ENCODE data around the gene DQX1. TPM values are rescaled to one million over a fixed set of nuclear protein-coding genes. Genes with fewer than 3 reads are reported as not detected.
A peak's percentile ranks its signal among the peaks of the same experiment; 100 is the strongest.

DQX1 gene
- total and polyA plus RNA-seq, 4 donors, result 0.05 to 1.0 (median 0.08) TPM; not detected in 1

DNA sequence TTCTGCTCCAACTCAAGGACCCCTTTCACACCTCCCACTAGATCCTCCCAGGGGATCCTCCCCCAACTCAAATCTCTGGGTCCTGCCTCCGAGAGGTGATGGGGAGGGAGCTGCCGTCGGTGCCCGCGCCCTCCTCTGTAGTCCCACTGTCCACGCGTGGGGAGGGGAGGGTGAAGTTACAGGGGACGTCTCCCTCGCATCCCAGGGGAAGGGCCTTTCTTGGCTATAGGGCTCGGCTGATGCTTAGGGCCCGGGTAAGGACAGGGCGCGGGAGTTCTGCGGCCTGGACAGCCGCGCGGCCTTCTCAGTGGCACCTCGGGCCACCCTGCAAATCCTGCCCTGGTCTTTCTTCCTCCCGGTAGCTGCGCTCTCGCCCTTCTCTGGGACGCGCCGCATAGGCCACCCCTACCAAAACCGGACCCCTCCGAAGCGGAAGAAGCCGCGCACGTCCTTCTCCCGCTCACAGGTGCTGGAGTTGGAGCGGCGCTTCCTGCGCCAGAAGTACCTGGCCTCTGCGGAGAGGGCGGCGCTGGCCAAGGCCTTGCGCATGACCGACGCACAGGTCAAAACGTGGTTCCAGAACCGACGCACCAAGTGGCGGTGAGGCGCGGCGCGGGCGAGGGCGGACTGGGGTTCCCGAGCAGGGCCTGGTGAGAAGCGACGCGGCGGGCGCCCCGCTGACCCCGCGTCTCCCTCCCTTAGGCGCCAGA is 10.6 kb downstream of the DQX1 start:
- DNase-seq (ENCODE audit: low spot score), result no peak

DNA sequence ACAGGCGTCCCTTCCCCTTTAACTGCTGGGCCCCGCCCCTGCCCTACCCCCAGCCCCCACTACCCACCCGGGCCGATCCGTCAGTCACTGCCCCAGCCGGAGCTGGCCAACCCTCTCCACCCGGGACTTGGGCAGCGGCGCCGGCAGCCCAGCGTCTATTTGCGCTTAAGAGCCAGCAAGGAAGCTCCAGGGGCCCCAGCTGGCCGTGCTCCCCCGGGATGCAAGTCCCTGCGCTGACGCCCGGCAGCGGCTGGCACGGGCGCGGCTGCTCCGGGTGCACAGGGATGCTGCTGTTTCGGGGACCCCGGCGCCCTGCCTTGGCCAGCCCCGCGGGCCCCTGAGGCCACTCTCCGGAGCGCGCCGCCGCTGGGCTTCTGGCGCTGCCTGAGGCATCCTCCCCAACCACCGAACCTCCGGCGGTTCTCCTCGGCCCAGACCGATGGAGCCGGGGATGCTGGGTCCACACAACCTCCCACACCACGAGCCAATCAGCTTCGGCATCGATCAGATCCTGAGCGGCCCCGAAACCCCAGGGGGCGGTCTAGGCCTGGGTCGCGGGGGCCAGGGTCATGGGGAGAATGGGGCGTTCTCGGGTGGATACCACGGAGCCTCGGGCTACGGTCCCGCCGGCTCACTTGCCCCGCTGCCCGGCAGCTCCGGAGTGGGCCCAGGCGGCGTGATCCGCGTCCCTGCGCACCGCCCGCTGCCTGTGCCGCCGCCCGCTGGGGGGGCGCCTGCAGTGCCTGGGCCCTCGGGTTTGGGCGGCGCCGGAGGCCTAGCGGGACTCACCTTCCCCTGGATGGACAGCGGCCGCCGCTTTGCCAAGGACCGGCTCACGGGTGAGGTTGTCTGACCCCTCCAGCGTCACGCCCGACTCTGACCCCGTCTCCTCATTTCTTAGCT is 11.4 kb downstream of the DQX1 start, which contains the start of gene TLX2:
TLX2 (plus strand) TSS at position 83 of the 903 bp plus-strand sequence; CDS start at position 440, 357 bp downstream.
- H3K4me3 ChIP-seq (ENCODE audit: low read depth in 1 of 3, low read length in 3 of 3), result peak within 1 kb of the TSS in 1 of 3 donors; percentile 22
- no peak for TF ChIP-seq NR2F2 (IDR thresholded peaks at IDR 0.05)
- no peak for TF ChIP-seq YY1 (IDR thresholded peaks at IDR 0.05)
- TF ChIP-seq FOXA2 (IDR thresholded peaks at IDR 0.05), result no peak
- TF ChIP-seq JUND (IDR thresholded peaks at IDR 0.05), result no peak
- TF ChIP-seq, protein P1, sequence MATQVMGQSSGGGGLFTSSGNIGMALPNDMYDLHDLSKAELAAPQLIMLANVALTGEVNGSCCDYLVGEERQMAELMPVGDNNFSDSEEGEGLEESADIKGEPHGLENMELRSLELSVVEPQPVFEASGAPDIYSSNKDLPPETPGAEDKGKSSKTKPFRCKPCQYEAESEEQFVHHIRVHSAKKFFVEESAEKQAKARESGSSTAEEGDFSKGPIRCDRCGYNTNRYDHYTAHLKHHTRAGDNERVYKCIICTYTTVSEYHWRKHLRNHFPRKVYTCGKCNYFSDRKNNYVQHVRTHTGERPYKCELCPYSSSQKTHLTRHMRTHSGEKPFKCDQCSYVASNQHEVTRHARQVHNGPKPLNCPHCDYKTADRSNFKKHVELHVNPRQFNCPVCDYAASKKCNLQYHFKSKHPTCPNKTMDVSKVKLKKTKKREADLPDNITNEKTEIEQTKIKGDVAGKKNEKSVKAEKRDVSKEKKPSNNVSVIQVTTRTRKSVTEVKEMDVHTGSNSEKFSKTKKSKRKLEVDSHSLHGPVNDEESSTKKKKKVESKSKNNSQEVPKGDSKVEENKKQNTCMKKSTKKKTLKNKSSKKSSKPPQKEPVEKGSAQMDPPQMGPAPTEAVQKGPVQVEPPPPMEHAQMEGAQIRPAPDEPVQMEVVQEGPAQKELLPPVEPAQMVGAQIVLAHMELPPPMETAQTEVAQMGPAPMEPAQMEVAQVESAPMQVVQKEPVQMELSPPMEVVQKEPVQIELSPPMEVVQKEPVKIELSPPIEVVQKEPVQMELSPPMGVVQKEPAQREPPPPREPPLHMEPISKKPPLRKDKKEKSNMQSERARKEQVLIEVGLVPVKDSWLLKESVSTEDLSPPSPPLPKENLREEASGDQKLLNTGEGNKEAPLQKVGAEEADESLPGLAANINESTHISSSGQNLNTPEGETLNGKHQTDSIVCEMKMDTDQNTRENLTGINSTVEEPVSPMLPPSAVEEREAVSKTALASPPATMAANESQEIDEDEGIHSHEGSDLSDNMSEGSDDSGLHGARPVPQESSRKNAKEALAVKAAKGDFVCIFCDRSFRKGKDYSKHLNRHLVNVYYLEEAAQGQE (IDR thresholded peaks at IDR 0.05), result no peak
- TF ChIP-seq TAF1 (conservative IDR thresholded peaks at IDR 0.05), result no peak
- TF ChIP-seq, protein P2, sequence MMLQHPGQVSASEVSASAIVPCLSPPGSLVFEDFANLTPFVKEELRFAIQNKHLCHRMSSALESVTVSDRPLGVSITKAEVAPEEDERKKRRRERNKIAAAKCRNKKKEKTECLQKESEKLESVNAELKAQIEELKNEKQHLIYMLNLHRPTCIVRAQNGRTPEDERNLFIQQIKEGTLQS (IDR thresholded peaks at IDR 0.05), result no peak
- no peak for TF ChIP-seq SP1 (IDR thresholded peaks at IDR 0.05)
- no peak for TF ChIP-seq FOXA1 (IDR thresholded peaks at IDR 0.05)
- no peak for TF ChIP-seq HNF4G (IDR thresholded peaks at IDR 0.05)
- no peak for TF ChIP-seq RXRA (IDR thresholded peaks at IDR 0.05)
- no peak for TF ChIP-seq EGR1 (IDR thresholded peaks at IDR 0.05; ENCODE audit: low read depth in 2 of 2)
- TF ChIP-seq RAD21 (IDR thresholded peaks at IDR 0.05), result no peak
- TF ChIP-seq GABPA (IDR thresholded peaks at IDR 0.05 in 1 of 2, conservative IDR thresholded peaks at IDR 0.05 in 1 of 2), result no peak

More for the DNA sequence above, 10.6 kb downstream of the DQX1 start:
- Histone ChIP-seq H3K4me3 (ENCODE audit: low read depth in 1 of 3, low read length in 3 of 3) (peak overlapping the region in 2 of 3 donors; percentile 19 to 26), H3K9me3 (ENCODE audit: control insufficient read depth in 4 of 4, low read length in 3 of 4) (no peaks in the 10 kb centered on the region), H3K4me1 (ENCODE audit: control insufficient read depth in 4 of 4, insufficient read depth in 4 of 4, low read length in 3 of 4) (peaks cover 9 to 19% (median 13%) of the 10 kb centered on the region in 4 donors), H3K36me3 (ENCODE audit: control insufficient read depth in 4 of 4, insufficient read depth in 3 of 4, low read depth in 1 of 4, low read length in 3 of 4) (no peaks in the 10 kb centered on the region), H3K9ac (ENCODE audit: low read depth in 1 of 2, low read length in 2 of 2) (no peak overlapping the region), H3K27me3 (ENCODE audit: control insufficient read depth in 4 of 4, insufficient read depth in 4 of 4, low read length in 3 of 4) (peaks cover 11 to 30% (median 13%) of the 10 kb centered on the region in 4 donors), H3K27ac (ENCODE audit: low read depth in 1 of 2, low read length in 2 of 2) (no peak overlapping the region)
- WGBS, result 8% methylated on average over 60 of the region's 60 CpGs
- TF ChIP-seq JUND (IDR thresholded peaks at IDR 0.05) (no peak), HNF4G (IDR thresholded peaks at IDR 0.05) (no peak), TAF1 (conservative IDR thresholded peaks at IDR 0.05) (no peak), NR2F2 (IDR thresholded peaks at IDR 0.05) (no peak), GABPA (IDR thresholded peaks at IDR 0.05 in 1 of 2, conservative IDR thresholded peaks at IDR 0.05 in 1 of 2) (no peak), EGR1 (IDR thresholded peaks at IDR 0.05; ENCODE audit: low read depth in 2 of 2) (no peak), FOXA2 (IDR thresholded peaks at IDR 0.05) (no peak), YY1 (IDR thresholded peaks at IDR 0.05) (no peak), SP1 (IDR thresholded peaks at IDR 0.05) (no peak), HNF4A (conservative IDR thresholded peaks at IDR 0.05) (no peak)
- TF ChIP-seq, protein P3, sequence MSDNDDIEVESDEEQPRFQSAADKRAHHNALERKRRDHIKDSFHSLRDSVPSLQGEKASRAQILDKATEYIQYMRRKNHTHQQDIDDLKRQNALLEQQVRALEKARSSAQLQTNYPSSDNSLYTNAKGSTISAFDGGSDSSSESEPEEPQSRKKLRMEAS (IDR thresholded peaks at IDR 0.05), result no peak
- TF ChIP-seq, protein P1 (IDR thresholded peaks at IDR 0.05), result no peak
- TF ChIP-seq, protein P2 (IDR thresholded peaks at IDR 0.05), result no peak

More for the DNA sequence above, 11.4 kb downstream of the DQX1 start, which contains the start of gene TLX2:
- 6% methylated on average over 82 of the region's 82 CpGs for WGBS
- peaks cover 11 to 31% (median 13%) of the 10 kb centered on the region in 4 donors for H3K27me3 ChIP-seq (ENCODE audit: control insufficient read depth in 4 of 4, insufficient read depth in 4 of 4, low read length in 3 of 4)
- H3K36me3 ChIP-seq (ENCODE audit: control insufficient read depth in 4 of 4, insufficient read depth in 3 of 4, low read depth in 1 of 4, low read length in 3 of 4), result no peaks in the 10 kb centered on the region
- peaks cover 9 to 19% (median 13%) of the 10 kb centered on the region in 4 donors for H3K4me1 ChIP-seq (ENCODE audit: control insufficient read depth in 4 of 4, insufficient read depth in 4 of 4, low read length in 3 of 4)
- DNase-seq (ENCODE audit: low spot score), result no peak
- no peaks in the 10 kb centered on the region for H3K9me3 ChIP-seq (ENCODE audit: control insufficient read depth in 4 of 4, low read length in 3 of 4)
- H3K27ac ChIP-seq (ENCODE audit: low read depth in 1 of 2, low read length in 2 of 2), result no peak within 1 kb of the TSS
- no peak within 1 kb of the TSS for H3K9ac ChIP-seq (ENCODE audit: low read depth in 1 of 2, low read length in 2 of 2)

All from liver (tissue), 9 donors.